Activated naive CD8-positive, alpha-beta T cell treated with anti-CD3 and anti-CD28 coated beads for 36 hours (primary cell): ENCODE measurements around the gene SPATC1L. TPM values are rescaled to one million over a fixed set of nuclear protein-coding genes. Genes with fewer than 3 reads are reported as not detected.
"Not testable (repeated sequence)": the region's sequence is repeated elsewhere in the genome, so short reads cannot be mapped to it uniquely, and the experiment has no call there.

ENCODE experiments used
- DNase-seq: peaks from one replicate; pipeline ENCODE4 v3.0.0; 2021
- H3K27ac Mint-ChIP-seq: one replicate; pipeline ENCODE4 v1.8.0; 2022; ENCODE audit warnings: mild to moderate bottlenecking, moderate library complexity, mixed read lengths
- H3K27me3 Mint-ChIP-seq: one replicate; pipeline ENCODE4 v1.8.0; 2022; ENCODE audit warnings: mild to moderate bottlenecking, mixed read lengths
- H3K36me3 Mint-ChIP-seq: one replicate; pipeline ENCODE4 v1.8.0; 2021; ENCODE audit warnings: mild to moderate bottlenecking, mixed read lengths
- H3K4me1 Mint-ChIP-seq: one replicate; pipeline ENCODE4 v1.8.0; 2021; ENCODE audit warnings: mixed read lengths
- H3K4me3 Mint-ChIP-seq: one replicate; pipeline ENCODE4 v1.8.0; 2022; ENCODE audit warnings: mild to moderate bottlenecking, moderate library complexity, mixed read lengths
- H3K9me3 Mint-ChIP-seq: one replicate; pipeline ENCODE4 v1.8.0; 2022; ENCODE audit warnings: mixed read lengths
- total RNA-seq, 2 experiments: library from RNA; stranded (reverse); gene quantifications; one replicate each; pipeline ENCODE4 v1.2.3, GENCODE V29; 2021

SPATC1L gene
- total RNA-seq, 2 experiments from 2014 or later = 6.3 to 6.9 TPM

DNA sequence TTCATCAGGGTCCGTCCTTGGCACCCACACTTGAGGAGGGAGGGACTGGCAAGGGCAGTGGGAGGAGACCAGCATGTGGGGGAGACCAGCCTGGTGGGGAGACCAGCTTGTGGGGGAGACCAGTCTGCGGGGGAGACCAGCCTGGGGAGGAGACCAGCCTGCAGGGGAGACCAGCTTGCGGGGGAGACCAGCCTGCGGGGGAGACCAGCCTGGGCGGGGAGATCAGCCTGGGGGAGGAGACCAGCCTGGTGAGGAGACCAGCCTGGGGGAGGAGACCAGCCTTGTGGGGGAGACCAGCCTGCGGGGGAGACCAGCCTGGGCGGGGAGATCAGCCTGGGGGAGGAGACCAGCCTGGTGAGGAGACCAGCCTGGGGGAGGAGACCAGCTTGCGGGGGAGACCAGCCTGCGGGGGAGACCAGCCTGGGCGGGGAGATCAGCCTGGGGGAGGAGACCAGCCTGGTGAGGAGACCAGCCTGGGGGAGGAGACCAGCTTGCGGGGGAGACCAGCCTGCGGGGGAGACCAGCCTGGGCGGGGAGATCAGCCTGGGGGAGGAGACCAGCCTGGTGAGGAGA is 836 bp downstream of the SPATC1L start:
- not testable (repeated sequence) for H3K9me3 Mint-ChIP-seq, H3K27me3 Mint-ChIP-seq, H3K27ac Mint-ChIP-seq, DNase-seq, H3K36me3 Mint-ChIP-seq
- Mint-ChIP-seq H3K4me3 (peak overlapping the region; percentile 66), H3K4me1 (peaks cover 12% of the 10 kb centered on the region)

DNA sequence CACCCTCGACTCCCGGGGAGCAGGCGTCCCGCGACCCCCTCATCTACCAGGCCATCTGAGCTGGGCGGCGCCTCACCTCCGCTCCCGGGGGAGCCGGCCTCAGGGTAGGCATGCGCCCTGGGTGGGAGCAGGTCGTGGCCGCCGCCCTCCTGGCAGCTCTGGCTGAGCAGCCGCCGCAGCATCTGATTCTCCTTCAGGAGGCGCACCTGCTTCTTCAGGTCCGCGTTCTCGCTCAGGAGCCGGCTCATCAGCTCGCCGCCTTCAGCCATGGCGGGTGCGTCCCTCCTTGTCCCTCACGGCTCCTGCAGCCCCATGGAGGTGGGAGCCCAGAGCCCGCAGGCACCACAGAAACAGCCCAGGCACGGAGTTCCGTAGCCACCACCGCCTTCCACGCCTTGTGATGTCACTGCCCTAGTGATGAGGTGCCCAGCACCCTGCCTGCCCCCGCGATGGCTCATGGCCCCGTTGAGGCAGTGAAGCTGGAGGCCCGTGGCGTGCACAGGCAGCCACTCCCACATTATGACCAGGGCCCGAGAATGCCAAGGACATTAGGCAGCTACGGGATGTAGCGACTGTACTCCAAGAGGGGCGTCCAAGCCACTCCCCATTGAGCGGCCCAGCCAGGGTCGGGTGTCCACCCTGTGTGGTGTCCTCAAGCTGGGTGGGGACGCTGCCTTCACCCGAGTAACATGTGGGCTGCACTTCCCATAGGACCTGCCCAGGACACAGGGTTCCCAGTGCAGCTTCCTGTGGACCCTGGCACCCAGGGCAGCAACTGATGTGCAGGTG is 1.5 kb downstream of the SPATC1L start:
- Mint-ChIP-seq H3K27me3 (peaks cover 3% of the 10 kb centered on the region), H3K36me3 (no peaks in the 10 kb centered on the region), H3K4me1 (peaks cover 10% of the 10 kb centered on the region), H3K27ac (no peak overlapping the region), H3K9me3 (peaks cover under 1% of the 10 kb centered on the region), H3K4me3 (peak overlapping the region; percentile 66)
- no peak for DNase-seq

DNA sequence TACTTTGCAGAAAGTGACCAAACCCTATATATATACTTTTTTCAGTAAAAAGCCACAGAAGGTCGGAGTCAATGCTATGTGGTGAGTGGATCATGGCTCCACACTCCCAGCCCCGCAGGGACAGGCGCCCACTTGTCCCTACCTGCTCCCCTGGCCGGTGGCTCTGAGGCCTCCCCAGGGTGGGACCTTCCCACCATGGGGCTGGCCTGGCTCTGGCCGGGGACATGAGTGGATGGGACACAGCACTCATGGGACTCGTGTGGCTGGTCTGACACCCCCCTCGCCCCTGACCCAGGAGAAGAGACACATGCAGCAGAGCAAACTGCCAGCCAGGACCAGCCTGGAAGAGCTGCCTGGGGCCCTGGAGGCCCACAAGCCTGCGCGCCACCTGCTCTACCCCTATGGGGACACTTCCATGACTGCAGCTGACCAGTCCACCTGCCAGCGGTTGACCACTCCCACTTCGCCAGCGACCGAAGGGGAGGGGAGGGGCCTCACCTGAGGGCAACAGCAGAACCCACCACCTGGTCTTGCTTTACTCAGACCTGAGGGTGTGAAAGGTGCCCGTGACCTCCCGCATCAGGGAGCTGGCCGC is 2.2 kb downstream of the SPATC1L start:
- DNase-seq = no peak
- H3K27me3 Mint-ChIP-seq = peaks cover 3% of the 10 kb centered on the region

DNA sequence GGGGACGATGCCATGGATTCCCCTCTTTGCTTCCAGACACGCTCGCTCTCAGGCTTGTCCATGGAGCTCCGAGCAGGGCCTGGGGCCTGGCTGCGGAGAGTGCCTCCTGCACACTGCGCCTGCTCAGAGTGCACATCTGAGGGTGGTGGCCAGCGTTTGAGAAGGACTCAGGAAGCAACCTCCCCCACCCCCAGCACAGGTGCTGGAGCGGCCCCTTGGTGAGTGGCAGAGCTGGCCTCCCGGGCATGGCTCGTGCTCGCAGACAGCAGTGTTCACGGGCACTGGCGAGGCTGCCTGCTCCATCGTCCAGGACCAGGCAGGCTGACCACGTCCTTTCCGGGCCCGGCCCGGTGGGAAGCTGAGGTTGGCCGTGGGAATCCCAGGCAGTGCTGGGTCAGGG is 2.8 kb downstream of the SPATC1L start:
- Mint-ChIP-seq H3K4me3 (no peak overlapping the region), H3K27ac (no peak overlapping the region), H3K36me3 (no peaks in the 10 kb centered on the region), H3K27me3 (peaks cover 3% of the 10 kb centered on the region), H3K9me3 (peaks cover 1% of the 10 kb centered on the region), H3K4me1 (peaks cover 10% of the 10 kb centered on the region)
- DNase-seq = no peak

More for the DNA sequence above, 2.2 kb downstream of the SPATC1L start:
- Mint-ChIP-seq H3K4me3 (no peak overlapping the region), H3K27ac (no peak overlapping the region), H3K9me3 (peaks cover 1% of the 10 kb centered on the region), H3K4me1 (peaks cover 10% of the 10 kb centered on the region), H3K36me3 (no peaks in the 10 kb centered on the region)

DNA sequence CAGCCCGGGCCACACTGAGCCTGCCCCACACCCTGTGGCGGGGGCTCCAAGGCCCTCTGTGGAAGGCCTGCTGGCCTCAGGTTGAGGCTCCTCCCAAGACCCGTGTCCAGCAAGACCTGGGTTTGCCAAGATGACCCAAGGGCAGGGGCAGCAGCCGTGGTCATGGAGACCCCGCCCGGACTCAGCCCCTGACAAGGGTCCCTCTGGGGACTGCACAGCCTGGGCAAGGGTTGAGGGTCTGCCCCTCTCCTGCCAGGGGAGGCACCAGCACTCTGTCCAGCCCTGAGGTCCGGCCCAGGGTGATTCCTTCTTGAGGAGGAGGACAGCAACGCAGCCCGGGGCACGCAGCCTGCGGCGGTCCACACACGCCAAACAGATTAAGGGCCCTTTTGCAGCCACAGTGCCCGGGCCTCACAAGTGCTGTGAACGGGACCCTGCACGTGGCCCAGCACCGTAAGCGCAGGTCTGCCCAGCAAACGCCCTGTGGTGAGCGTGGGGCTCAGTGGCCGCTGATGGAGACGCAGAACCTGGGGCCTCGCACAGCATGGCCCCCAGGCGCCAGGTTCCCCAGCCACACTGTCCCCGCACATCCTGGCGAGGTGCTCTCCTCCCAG is 3.4 kb downstream of the SPATC1L start:
- no peak overlapping the region for H3K4me3 Mint-ChIP-seq
- H3K4me1 Mint-ChIP-seq = peaks cover 9% of the 10 kb centered on the region
- H3K9me3 Mint-ChIP-seq = peaks cover 6% of the 10 kb centered on the region
- no peaks in the 10 kb centered on the region for H3K36me3 Mint-ChIP-seq
- no peak for DNase-seq
- peaks cover 3% of the 10 kb centered on the region for H3K27me3 Mint-ChIP-seq
- H3K27ac Mint-ChIP-seq = no peak overlapping the region

DNA sequence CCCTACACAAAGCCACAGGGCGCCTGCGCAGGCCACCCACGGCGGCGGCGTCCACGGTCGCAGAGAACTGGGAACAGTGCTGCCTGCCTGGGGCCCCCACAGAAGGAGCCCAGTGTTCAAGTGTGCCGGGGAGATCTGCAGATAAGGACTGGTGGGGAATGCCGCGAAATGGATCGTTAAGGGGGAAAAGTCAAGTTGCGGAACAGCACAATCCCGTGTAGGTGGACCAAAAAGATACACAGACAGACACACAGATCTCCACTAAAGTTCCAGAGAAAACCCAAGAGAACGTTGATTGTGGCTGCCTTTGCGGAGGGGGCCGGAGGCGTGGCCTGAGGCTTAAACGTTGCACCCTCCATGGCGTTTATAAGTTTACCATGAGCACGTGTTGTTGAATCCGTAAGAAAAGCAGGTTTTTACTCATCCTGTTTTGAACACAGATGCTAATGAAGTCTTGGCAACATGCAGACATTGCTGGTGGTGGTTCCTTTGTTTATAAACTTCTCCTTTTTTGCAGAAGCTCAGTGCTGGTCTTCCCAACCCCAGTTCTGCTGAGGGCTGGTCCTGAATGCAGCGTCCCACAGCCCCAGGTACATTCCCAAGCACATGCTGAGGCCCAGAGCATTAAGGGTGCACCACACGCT is 4.1 kb downstream of the SPATC1L start:
- H3K4me3 Mint-ChIP-seq = no peak overlapping the region
- peaks cover 1% of the 10 kb centered on the region for H3K36me3 Mint-ChIP-seq
- DNase-seq = no peak
- peaks cover 3% of the 10 kb centered on the region for H3K27me3 Mint-ChIP-seq
- H3K27ac Mint-ChIP-seq = no peak overlapping the region
- H3K4me1 Mint-ChIP-seq = peaks cover 3% of the 10 kb centered on the region
- H3K9me3 Mint-ChIP-seq = peaks cover 6% of the 10 kb centered on the region

DNA sequence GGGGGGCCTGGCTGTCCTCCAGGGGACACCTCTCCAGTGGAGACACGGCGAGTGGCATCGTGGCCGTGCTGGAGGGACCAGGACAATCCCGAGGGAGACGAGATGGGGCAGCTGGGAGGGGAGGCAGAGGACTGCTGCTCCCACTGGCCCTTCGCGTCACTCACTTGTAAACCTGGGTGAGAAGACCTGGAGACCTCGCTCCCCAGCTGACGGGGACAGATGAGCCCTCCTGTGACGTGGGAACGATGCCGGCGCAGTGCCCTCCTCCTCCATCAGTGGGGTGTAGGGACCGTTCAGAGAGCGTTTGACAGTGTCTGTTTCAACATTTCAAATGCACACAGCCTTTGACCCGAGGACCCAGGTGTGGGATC is 4.6 kb downstream of the SPATC1L start:
- peaks cover 4% of the 10 kb centered on the region for H3K36me3 Mint-ChIP-seq

DNA sequence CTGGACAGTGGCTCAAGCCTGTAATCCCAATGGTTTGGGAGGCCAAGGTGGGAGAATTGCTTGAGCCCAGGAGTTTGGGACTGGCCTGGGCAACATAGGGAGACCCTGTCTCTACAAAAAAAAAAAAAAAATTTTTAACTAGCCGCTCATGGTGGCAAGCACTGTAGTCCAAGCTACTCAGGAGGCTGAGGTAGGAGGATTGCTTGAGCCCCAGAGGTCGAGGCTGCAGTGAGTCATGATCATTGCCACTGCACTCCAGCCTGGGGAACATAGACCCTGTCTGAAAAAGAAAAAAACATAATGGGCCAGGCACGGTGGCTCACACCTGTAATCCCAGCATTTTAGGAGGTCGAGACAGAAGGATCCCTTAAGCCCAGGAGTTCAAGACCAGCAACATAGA is 5.3 kb downstream of the SPATC1L start:
- H3K27ac Mint-ChIP-seq = no peak overlapping the region
- DNase-seq = no peak
- peaks cover 16% of the 10 kb centered on the region for H3K9me3 Mint-ChIP-seq
- H3K4me1 Mint-ChIP-seq = peaks cover under 1% of the 10 kb centered on the region
- peaks cover 3% of the 10 kb centered on the region for H3K27me3 Mint-ChIP-seq
- H3K4me3 Mint-ChIP-seq = no peak overlapping the region
- H3K36me3 Mint-ChIP-seq = peaks cover 11% of the 10 kb centered on the region

More for the DNA sequence above, 4.6 kb downstream of the SPATC1L start:
- no peak for DNase-seq
- no peak overlapping the region for H3K27ac Mint-ChIP-seq
- peaks cover 11% of the 10 kb centered on the region for H3K9me3 Mint-ChIP-seq
- peaks cover 3% of the 10 kb centered on the region for H3K4me1 Mint-ChIP-seq
- no peak overlapping the region for H3K4me3 Mint-ChIP-seq
- H3K27me3 Mint-ChIP-seq = peaks cover 3% of the 10 kb centered on the region

DNA sequence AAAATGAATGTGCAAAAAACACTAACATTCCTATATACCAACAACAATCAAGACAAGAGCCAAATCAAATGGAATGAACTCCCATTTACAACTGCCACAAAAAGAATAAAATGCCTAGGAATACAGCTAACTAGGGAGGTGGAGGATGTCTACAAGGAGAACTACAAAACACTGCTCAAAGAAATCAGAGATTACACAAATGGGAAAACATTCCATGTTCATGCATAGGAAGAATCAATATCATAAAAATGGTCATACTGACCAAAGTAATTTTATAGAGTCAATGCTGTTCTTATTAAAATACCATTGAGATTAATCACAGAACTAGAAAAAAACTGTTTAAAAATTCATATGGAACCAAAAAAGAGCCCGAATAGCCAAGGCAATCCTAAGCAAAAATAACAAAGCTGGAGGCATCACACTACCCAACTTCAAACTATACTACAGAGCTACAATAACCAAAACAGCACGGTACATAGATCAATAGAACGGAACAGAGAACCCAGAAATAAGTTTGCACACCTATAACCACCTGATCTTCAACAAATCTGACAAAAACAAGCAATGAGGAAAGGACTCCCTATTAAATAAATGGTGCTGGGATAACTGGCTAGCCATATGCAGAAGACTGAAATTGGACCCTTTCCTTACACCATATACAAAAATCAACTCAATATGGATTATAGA is 7.7 kb downstream of the SPATC1L start:
- H3K4me1 Mint-ChIP-seq, H3K27me3 Mint-ChIP-seq, H3K4me3 Mint-ChIP-seq, H3K27ac Mint-ChIP-seq, DNase-seq: not testable (repeated sequence)
- Mint-ChIP-seq H3K9me3 (peaks cover 19% of the 10 kb centered on the region), H3K36me3 (peaks cover 11% of the 10 kb centered on the region)

DNA sequence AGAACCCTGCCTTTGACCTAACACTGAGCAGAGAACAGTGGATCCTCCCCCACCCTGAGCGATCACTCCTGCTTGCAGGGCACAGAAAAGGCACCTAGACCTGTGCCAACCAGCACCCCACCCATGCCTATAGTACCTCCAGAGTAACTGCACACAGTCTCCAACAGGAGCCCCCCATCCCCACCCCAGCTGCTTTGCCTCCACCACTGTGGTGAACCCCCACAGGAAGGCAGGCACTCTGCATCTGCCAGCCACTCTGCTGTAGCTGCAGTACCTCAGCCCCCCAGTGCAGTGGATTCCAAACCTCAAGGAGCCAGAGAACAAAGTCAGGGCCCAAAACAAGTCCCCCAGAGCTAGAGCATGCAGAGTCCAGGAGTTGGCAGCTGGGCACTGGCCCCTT is 10.7 kb downstream of the SPATC1L start:
- Mint-ChIP-seq H3K27ac (no peak overlapping the region), H3K4me1 (no peaks in the 10 kb centered on the region), H3K9me3 (peaks cover 19% of the 10 kb centered on the region), H3K27me3 (no peaks in the 10 kb centered on the region), H3K4me3 (no peak overlapping the region), H3K36me3 (peaks cover 11% of the 10 kb centered on the region)
- no peak for DNase-seq

DNA sequence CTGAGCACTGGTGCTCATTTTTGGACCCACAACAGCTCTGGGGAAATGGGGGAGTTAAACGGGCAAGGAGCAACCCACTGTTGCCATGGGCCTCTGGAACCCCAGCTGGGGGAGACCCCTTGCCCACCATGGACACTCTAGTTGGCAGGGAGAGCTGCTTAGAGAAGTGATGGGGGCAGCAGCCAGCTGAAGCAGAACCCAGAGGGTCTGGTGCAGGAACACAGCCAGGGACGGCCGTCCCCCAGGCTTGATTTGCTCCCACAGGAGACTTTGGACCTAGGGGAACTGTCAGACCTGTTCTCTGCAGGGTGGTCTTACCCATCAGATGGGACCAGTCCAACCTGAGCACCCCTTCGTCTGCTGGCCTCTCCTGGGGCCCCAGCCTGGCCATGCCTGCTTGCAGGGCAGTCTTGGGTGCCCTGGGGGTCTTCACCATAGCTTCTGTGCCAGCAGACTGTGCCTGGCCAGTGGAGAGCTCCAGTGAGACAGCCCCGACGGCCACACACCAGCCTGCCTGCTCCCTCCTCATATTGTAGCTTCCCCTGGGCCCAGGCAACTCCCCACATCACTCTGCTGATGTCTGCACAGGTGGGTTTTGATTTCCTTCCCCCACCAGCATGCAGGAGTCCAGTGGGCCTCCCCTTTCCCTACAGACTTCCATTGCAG is 11.3 kb downstream of the SPATC1L start:
- Mint-ChIP-seq H3K36me3 (peaks cover 11% of the 10 kb centered on the region), H3K27me3 (no peaks in the 10 kb centered on the region), H3K27ac (no peak overlapping the region), H3K4me1 (no peaks in the 10 kb centered on the region), H3K9me3 (peaks cover 19% of the 10 kb centered on the region), H3K4me3 (no peak overlapping the region)
- DNase-seq = no peak

DNA sequence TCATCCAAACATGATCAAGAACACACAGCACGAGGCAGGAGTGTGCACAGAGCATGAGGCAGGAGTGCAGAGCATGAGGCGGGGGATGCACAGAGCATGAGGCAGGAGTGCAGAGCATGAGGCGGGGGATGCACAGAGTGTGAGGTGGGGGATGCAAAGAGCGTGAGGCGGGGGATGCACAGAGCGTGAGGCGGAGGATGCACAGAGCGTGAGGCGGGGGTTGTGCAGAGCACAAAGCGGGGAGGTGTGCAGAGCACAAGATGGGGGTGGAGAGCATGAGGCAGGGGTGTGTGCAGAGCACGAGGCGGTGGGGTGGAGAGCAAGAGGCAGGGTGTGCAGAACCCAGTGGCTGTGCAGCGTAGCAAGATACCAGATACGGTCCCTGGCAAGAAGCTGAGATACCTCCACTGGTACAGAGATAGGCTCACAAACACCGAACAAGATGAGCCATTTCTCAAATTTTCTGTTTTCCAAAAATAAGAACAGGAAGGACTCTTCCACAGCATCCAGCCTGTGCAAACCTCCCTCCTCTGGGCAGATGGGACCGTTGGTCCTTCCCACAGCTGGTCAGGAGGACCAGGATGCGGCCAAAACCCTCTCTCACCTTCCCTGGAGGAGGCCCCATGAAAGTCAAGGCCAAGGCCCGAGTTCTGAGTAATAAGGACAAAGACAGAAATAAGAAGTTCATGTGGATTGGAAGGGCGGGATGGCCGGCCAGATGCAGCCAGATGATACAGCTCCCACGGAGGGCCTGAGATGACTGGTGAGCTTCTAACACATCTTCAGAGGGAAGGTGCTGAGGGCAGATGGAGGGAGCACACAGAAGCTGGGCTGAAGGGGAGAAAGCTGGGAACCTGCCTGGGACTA is 12.0 kb downstream of the SPATC1L start:
- H3K27ac Mint-ChIP-seq = no peak overlapping the region
- H3K27me3 Mint-ChIP-seq = no peaks in the 10 kb centered on the region
- no peaks in the 10 kb centered on the region for H3K4me1 Mint-ChIP-seq
- no peak overlapping the region for H3K4me3 Mint-ChIP-seq
- peaks cover 11% of the 10 kb centered on the region for H3K36me3 Mint-ChIP-seq
- peaks cover 17% of the 10 kb centered on the region for H3K9me3 Mint-ChIP-seq
- DNase-seq = no peak

DNA sequence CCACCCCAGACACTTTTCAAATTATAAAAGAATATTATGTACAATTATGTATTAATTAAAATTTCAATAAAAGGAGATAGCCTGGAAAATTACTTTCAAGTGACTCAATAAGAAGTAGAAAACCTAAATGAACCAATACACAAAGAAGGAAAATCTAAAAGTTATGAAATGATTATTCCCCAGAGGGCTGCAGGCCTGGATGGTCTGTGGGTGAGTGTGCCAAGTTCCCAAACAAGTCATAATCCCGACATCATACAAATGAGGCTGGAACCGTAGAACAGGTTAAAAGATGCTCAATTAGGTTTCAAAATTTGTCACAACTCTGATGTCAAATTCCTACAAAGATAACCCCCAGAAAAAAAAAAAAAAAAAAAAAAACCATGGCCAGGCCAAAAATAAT is 12.7 kb downstream of the SPATC1L start:
- no peak overlapping the region for H3K4me3 Mint-ChIP-seq
- H3K9me3 Mint-ChIP-seq = peaks cover 17% of the 10 kb centered on the region
- no peak for DNase-seq
- no peak overlapping the region for H3K27ac Mint-ChIP-seq
- no peaks in the 10 kb centered on the region for H3K4me1 Mint-ChIP-seq
- no peaks in the 10 kb centered on the region for H3K27me3 Mint-ChIP-seq
- peaks cover 11% of the 10 kb centered on the region for H3K36me3 Mint-ChIP-seq
